GM18519 (cell line): Measurements from ENCODE around the gene MAGEL2.

ENCODE experiments used
- ATAC-seq: cut with Tn5 transposase; IDR thresholded peaks from one replicate; pipeline ENCODE4 v1.9.1; 2021; ENCODE audit warnings: mild to moderate bottlenecking, moderate library complexity; ENCODE audit not compliant: unreplicated experiment, low FRiP score

The MAGEL2 gene

GRCh38 chr15:23647421-23648370 is at the start of gene MAGEL2:
MAGEL2 (minus strand) TSS chr15:23647867; CDS start chr15:23647742, 125 bp downstream.
- ATAC-seq = no peak

- no peak for ATAC-seq
Measured at GRCh38 chr15:23695282-23695681, 47.6 kb upstream of the MAGEL2 start.

DNA sequence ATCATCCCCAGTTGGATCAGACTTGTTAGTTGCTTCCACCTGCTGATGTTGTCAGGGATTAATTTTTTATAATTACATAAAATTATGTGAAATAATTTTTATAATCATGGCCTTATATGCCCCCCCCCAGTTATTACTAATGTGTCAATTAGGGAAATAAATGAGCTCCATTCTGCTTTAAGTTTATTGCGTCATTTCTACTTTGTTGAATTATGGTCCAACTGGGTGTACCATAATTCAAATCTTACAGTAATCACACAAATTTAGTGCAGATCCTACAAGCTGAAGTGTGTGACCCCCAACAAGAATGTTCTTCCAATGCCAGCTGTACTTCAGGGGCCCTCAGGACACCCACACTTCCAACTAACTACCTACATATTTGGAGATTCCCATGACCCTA is 46.9 kb upstream of the MAGEL2 start:
- no peak for ATAC-seq

DNA sequence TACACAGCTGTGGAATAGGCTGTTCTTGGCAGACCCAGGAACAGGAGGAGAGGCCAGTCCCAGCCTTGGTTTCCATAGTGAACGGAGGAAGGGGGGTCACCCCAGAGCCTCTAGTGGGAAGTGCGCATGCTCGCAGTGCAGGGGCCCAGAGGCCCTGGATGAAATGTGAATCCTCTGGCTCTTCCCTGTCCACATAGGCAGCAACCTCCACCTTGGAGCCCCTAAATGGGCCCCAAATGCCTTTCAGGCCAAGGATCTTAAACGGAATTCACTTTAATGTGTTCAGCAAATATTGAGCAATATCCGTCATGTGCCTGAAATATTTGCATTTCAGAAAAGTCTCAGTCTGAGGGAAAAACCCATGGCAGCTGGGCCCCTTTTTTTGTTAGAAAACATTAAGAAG is 42.8 kb upstream of the MAGEL2 start:
- no peak for ATAC-seq

DNA sequence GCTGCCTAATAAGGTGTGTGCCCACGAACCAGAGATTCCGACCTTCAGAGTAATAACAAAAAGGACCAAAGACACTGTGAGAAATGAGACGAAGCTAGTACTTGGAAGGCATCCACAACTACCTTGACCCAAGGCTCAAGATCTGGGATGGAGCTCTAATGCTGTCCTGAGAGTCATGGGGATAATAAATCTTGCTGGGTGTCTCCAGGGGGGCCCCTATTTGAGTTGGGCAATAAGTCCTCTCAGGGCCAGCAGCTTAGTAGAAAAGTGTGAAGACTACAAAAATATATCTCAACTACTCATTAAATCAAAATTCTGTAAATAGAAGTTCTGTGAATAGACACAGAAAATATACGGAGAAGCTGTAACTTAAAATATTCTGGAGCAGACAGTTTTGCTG is 42.3 kb upstream of the MAGEL2 start:
- no peak for ATAC-seq

GRCh38 chr15:23687143-23687470 is 39.4 kb upstream of the MAGEL2 start, which contains the start of gene NDN:
NDN (minus strand) TSS chr15:23687305; CDS start chr15:23687217, 88 bp downstream.
- no peak for ATAC-seq

DNA sequence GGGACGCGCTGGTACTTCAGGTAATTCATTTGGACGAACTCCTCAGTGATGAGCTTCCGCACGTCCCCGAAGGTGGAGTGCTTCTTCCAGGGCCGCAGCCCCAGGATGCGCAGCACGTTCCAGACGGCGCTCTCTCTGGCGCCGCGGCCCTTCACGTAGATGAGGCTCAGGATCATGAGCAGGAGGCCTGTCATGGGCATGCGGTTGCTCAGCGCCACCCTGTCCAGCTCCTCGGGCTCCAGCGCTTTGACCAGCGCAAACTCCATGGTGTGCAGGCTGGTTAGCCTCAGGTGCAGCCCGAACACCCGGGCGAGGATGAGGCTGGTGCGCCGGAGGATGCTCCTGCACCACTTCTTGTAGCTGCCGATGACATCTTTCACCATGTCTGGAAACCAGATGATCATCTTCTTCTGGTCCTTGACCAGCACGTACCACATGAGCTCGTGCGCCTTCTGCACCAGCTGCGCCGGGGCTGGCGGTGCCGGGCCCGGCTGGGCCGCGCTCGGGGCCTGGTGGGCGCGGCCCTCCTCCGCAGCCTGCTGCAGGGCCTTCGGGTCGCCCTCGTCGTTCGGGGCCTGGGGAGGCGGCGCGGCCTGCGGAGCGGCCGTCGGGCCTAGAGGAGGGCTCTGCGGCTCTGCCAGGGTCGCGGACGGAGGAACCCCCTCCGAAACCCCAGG is 38.9 kb upstream of the MAGEL2 start:
- no peak for ATAC-seq

DNA sequence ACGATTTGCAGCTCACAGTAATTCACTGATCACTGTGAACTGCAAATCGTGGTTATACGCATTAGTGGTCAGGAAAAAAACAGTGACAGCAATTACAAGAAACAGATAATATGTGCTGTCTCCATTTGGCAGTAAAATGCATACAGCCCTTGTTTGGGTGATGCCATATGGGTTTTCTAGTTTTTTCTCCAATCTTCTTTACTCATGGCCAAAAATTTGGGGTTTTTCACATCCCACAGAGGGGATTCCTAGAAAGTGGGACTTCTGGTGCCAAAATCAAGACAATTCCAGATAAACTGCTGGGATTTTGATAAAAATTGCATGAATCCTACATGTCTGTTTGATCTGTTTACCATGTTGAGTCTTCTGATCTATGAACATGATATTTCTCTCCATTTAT is 23.8 kb upstream of the MAGEL2 start:
- ATAC-seq = no peak

GRCh38 chr15:23670970-23671369 is 23.3 kb upstream of the MAGEL2 start:
- ATAC-seq = no peak

DNA sequence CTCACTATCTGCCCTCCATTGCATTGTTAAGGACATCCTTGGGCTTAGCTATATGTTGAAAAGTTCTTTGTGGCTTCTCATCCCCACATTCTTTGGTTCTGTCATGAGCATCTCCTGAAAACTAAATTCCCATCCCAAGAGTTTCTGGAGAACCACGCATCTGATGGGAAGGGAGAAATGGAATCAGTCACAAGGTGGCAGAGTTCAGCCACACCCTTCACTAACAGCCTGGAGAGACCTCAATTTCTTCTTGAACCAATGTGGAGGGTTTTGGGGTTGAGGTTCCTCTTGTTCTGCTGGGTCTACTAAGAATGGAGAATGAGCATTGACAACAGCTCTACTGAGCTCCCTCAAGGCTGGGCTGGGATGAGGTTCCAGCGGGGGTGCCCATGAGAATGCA is 15.6 kb upstream of the MAGEL2 start:
- ATAC-seq = no peak

- ATAC-seq = no peak
Measured at GRCh38 chr15:23648920-23649515, 1.4 kb upstream of the MAGEL2 start.

DNA sequence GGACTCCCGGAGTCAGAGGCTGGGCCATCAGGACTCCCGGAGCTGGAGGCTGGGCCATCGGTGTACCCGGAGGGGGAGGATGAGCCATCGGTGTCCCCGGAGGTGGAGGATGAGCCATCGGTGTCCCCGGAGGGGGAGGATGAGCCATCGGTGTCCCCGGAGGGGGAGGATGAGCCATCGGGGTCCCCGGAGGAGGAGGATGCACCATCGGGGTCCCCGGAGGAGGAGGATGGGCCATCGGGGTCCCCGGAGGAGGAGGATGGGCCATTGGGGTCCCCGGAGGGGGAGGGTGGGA is 719 bp downstream of the MAGEL2 start:
- ATAC-seq = no peak

DNA sequence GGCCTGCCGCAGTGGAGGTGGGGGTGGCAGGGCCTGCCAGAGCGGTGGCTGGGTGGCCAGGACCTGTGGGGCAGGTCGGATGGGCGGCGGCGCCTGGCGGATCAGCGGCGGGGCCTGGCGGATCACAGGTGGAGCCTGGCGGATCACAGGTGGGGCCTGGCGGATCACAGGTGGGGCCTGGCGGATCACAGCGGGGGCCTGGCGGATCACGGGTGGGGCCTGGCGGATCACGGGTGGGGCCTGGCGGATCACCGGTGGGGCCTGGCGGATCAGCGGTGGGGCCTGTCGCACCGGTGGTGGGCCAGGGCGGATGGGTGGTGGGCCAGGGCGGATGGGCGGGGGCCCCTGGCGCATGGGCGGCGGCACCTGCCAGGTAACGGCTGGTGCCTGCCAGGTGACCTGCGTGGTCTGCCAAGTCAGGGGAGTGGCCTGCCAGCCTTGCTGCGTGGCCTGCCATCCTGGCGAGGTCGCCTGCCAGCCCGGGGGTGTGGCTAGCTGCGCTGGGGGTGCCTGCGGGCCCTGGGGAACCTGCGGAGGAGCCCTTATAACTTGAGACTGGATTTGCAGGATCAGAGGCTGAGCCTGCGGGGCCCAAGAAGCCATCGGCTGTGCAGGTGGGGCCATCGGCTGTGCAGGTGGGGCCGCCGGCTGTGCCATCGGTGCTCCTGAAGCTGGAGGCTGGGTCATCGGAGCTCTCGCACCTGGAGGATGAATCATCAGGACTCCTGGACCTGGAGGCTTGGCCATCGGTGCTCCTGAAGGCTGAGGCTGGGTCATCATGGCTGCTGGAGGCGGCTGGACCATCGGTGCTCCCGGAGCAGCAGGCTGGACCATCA is 1.3 kb downstream of the MAGEL2 start:
- no peak for ATAC-seq

DNA sequence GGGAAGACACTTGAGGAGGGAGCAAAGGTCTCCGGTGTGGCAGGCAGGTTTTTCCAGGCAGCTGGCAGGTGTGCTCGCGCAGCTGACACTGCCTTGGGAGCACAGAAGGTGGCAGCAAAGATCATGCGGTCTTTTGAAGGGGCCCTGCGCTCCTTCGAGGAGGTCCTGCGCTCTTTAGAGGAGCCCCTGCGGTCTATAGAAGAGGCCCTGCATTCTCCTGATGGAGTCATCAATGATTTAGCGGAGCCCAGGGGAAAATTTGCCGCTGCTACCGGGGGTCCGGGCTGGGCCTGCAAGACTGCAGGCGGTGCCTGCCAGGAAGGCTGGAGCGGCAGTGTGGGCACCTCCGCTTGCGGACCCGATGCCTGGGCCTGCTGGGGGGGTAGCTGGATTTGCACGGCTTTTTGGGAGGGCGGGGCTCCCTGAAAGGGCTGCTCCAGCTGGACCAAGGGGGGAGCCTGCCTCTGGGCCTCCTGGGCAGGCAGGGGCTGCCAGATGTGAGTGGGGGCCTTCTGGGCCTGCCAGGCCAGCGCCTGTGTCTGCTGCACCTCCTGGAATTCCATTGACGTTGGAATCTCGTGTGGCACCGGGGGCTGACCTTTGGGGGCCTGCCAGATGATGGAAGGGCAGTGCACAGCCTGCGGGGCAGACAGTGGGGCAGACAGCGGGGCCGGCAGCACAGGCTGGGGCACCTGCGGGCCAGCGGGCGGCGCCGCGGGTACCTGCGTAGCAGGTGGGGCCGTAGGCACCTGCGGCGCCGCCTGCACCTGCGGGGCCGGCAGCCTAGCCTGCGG is 2.1 kb downstream of the MAGEL2 start:
- no peak for ATAC-seq

- ATAC-seq = no peak
Measured at GRCh38 chr15:23644829-23645228, 2.8 kb downstream of the MAGEL2 start.

- ATAC-seq = no peak
Measured at GRCh38 chr15:23642413-23643044, 5.1 kb downstream of the MAGEL2 start.

DNA sequence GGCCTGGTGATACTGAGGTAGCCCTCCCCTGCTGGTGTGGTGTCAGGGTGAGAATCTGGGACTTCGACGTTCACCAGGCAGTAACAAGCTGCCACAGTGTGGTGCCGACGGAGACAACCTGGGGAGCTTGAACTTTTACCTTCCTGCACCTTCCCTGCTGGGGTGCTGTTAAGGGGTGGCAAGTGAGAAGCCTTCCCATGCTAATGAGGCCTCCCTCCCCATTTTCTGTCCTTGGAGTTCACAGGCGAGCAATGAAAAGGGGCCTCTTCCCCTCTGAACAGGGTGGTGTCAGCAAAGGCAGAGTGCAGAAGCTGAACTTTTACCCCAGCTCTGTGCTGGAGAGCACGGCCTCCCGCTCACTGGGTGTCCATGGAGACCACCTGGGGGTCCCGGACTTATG is 13.5 kb downstream of the MAGEL2 start:
- no peak for ATAC-seq

- ATAC-seq = no peak
Measured at GRCh38 chr15:23629234-23629805, 18.3 kb downstream of the MAGEL2 start.

DNA sequence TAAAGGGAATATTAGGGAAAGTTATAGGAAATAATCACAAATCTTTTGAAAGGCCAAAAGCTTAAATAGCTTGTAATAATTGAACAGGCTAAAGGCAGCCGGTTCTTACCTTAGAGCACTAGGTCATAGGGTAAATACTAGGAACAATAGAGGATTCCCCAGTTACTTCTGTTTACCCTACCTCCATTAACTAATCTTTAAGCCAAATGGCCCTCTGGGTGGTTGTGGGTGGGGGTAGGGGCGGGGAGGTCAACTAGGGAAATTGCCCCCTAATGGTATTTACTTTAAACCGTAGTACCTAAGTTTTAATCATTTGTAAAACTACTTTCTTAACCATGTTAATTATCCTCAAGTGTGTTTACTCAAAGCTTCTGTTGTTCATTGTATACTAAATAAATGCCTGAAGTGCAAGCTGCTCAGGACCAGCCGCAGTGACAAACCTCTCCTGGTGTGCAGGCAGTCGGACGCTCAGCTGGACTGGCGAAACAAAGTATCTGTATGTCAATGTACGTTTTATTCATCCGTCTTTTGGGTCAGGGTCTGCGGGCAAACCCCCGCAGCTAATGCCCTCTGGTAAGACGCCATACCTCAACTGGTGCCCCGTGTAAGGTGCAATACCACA is 18.9 kb downstream of the MAGEL2 start:
- no peak for ATAC-seq
